Liver (tissue), 9 donors: ENCODE measurements around the gene C10orf67. TPM values are rescaled to one million over a fixed set of nuclear protein-coding genes. Genes with fewer than 3 reads are reported as not detected.

ENCODE experiments used
- DNase-seq: peaks from one replicate; pipeline ENCODE4 v3.0.0-alpha.2; 2017; ENCODE audit warnings: low spot score
- H3K27ac ChIP-seq, 2 donors: one replicate each; pipeline ENCODE4 v1.7.0; 2013; ENCODE audit warnings: inconsistent platforms in 2 of 2, low read length in 2 of 2, control low read depth in 1 of 2, low read depth in 1 of 2, mild to moderate bottlenecking in 1 of 2
- H3K27me3 ChIP-seq, 4 donors: one replicate each; pipeline versions ENCODE4 v1.6.1 to v1.7.0; 2013; ENCODE audit warnings: low read length in 3 of 4, inconsistent platforms in 1 of 4, mild to moderate bottlenecking in 1 of 4, moderate library complexity in 1 of 4; ENCODE audit not compliant: control insufficient read depth in 4 of 4, insufficient read depth in 4 of 4
- H3K36me3 ChIP-seq, 4 donors: one replicate each; pipeline versions ENCODE4 v1.6.1 to v1.7.0; 2013; ENCODE audit warnings: low read length in 3 of 4, mild to moderate bottlenecking in 3 of 4, low read depth in 1 of 4, moderate library complexity in 1 of 4; ENCODE audit not compliant: control insufficient read depth in 4 of 4, insufficient read depth in 3 of 4
- H3K4me1 ChIP-seq, 4 donors: one replicate each; pipeline versions ENCODE4 v1.6.1 to v1.7.0; 2013; ENCODE audit warnings: low read length in 3 of 4, mild to moderate bottlenecking in 3 of 4, moderate library complexity in 1 of 4; ENCODE audit not compliant: control insufficient read depth in 4 of 4, insufficient read depth in 4 of 4
- H3K4me3 ChIP-seq, 3 donors: one replicate each; pipeline versions ENCODE4 v1.6.1 to v1.7.0; 2013; ENCODE audit warnings: low read length in 3 of 3, control low read depth in 1 of 3, low read depth in 1 of 3, mild to moderate bottlenecking in 1 of 3
- H3K9ac ChIP-seq, 2 donors: one replicate each; pipeline ENCODE4 v1.7.0; 2013; ENCODE audit warnings: low read length in 2 of 2, mild to moderate bottlenecking in 2 of 2, moderate library complexity in 2 of 2, control low read depth in 1 of 2, low read depth in 1 of 2
- H3K9me3 ChIP-seq, 4 donors: one replicate each; pipeline versions ENCODE4 v1.6.1 to v1.7.0; 2013; ENCODE audit warnings: low read length in 3 of 4; ENCODE audit not compliant: control insufficient read depth in 4 of 4
- ATF3 ChIP-seq: IDR thresholded peaks from 2 replicates; pipeline ENCODE4 v1.6.1; 2016; ENCODE audit warnings: antibody characterized with exemption
- CTCF ChIP-seq: fragments of 150-350 bp; IDR thresholded peaks from 2 replicates; pipeline ENCODE4 v1.5.1; 2017; ENCODE audit warnings: improper control_type of control experiment, low read depth, low read length; ENCODE audit not compliant: missing input control
- EGR1 ChIP-seq, 2 donors: IDR thresholded peaks; 2 replicates each; pipeline ENCODE4 v1.6.1; 2016 to 2018; ENCODE audit warnings: antibody characterized with exemption in 2 of 2, low read depth in 2 of 2
- FOXA1 ChIP-seq: IDR thresholded peaks from 2 replicates; pipeline ENCODE4 v1.6.1; 2016; ENCODE audit warnings: antibody characterized with exemption
- FOXA2 ChIP-seq: IDR thresholded peaks from 2 replicates; pipeline ENCODE4 v1.6.1; 2016; ENCODE audit warnings: antibody characterized with exemption
- GABPA ChIP-seq, 2 donors: IDR thresholded peaks in 1 of 2; conservative IDR thresholded peaks in 1 of 2; 2 replicates each; pipeline ENCODE4 v1.6.1; 2016; ENCODE audit warnings: antibody characterized with exemption in 2 of 2, mild to moderate bottlenecking in 1 of 2, moderate library complexity in 1 of 2
- JUND ChIP-seq, 2 donors: IDR thresholded peaks; 2 replicates each; pipeline ENCODE4 v1.6.1; 2016; ENCODE audit warnings: antibody characterized with exemption in 2 of 2
- MAX ChIP-seq: IDR thresholded peaks from 2 replicates; pipeline ENCODE4 v1.6.1; 2016; ENCODE audit warnings: antibody characterized with exemption
- NR2F2 ChIP-seq: IDR thresholded peaks from 2 replicates; pipeline ENCODE4 v1.6.1; 2016; ENCODE audit warnings: antibody characterized with exemption
- RAD21 ChIP-seq, 2 donors: IDR thresholded peaks; 2 replicates each; pipeline ENCODE4 v1.6.1; 2016; ENCODE audit warnings: antibody characterized with exemption in 2 of 2, mild to moderate bottlenecking in 2 of 2
- REST ChIP-seq: IDR thresholded peaks from 2 replicates; pipeline ENCODE4 v1.6.1; 2016; ENCODE audit warnings: antibody characterized with exemption, mild to moderate bottlenecking
- RXRA ChIP-seq, 2 donors: IDR thresholded peaks; 2 replicates each; pipeline ENCODE4 v1.6.1; 2017 to 2018; ENCODE audit warnings: antibody characterized with exemption in 2 of 2, mild to moderate bottlenecking in 1 of 2
- SP1 ChIP-seq: IDR thresholded peaks from 2 replicates; pipeline ENCODE4 v1.6.1; 2018; ENCODE audit warnings: antibody characterized with exemption, mild to moderate bottlenecking
- TAF1 ChIP-seq: conservative IDR thresholded peaks from 2 replicates; pipeline ENCODE4 v1.6.1; 2016; ENCODE audit warnings: antibody characterized with exemption, mild to moderate bottlenecking
- YY1 ChIP-seq: IDR thresholded peaks from 2 replicates; pipeline ENCODE4 v1.6.1; 2016; ENCODE audit warnings: antibody characterized with exemption, mild to moderate bottlenecking
- ZBTB33 ChIP-seq: IDR thresholded peaks from 2 replicates; pipeline ENCODE4 v1.6.1; 2016; ENCODE audit warnings: antibody characterized with exemption
- WGBS: extraction: QIAGEN DNeasy Blood & Tissue Kit; methylation state at CpG from one replicate; pipeline ENCODE4 v1.1.7; 2013; 5-methylcytosine and 5-hydroxymethylcytosine counted together
- polyA plus RNA-seq, 2 donors: library from polyadenylated mRNA; stranded (reverse) in 1 of 2; unstranded in 1 of 2; fragments of 200-250 nt in 1 of 2; fragments of >200 nt in 1 of 2; fragmentation: Nextera tagmentation in 1 of 2; extraction: Ambion mirVana in 1 of 2; gene quantifications; one replicate each; pipeline versions ENCODE4 v1.2.1 to v1.2.3, GENCODE V29; 2013 to 2015
- total RNA-seq, 2 donors: library from RNA; depleted of rRNA; stranded (reverse); fragments of >200 nt; gene quantifications; one replicate each; pipeline ENCODE4 v1.2.3, GENCODE V29; 2014
- donor health status: healthy.
- donor health status: healthy.
- donor health status: healthy.
- donor health status: healthy.
- donor health status: healthy.

C10orf67 gene
- total and polyA plus RNA-seq, 4 donors = 0.02 TPM; not detected in 3

GRCh38 chr10:23384364-23384763 lies 39.8 kb upstream of the C10orf67 start (continued):
- TF ChIP-seq ATF3 (no peak), JUND (IDR thresholded peaks at IDR 0.05) (no peak), EGR1 (IDR thresholded peaks at IDR 0.05; ENCODE audit: low read depth in 2 of 2) (no peak), RXRA (IDR thresholded peaks at IDR 0.05) (no peak), YY1 (no peak)

- WGBS = 88% methylated on average over 2 of the region's 2 CpGs
- H3K36me3 ChIP-seq = no peaks in the 10 kb centered on the region
- no peak overlapping the region for H3K27ac ChIP-seq
- no peak overlapping the region for H3K9ac ChIP-seq
- no peaks in the 10 kb centered on the region for H3K27me3 ChIP-seq
- no peaks in the 10 kb centered on the region for H3K4me1 ChIP-seq
- no peak for DNase-seq
- TF ChIP-seq ATF3 (no peak), TAF1 (no peak), GABPA (IDR thresholded peaks at IDR 0.05 in 1 of 2, conservative IDR thresholded peaks at IDR 0.05 in 1 of 2) (no peak), ZBTB33 (no peak), FOXA2 (no peak), CTCF (no peak), RAD21 (IDR thresholded peaks at IDR 0.05) (no peak), JUND (IDR thresholded peaks at IDR 0.05) (no peak), MAX (no peak), FOXA1 (no peak), REST (no peak), SP1 (no peak), NR2F2 (no peak)
- H3K9me3 ChIP-seq = no peaks in the 10 kb centered on the region
- no peak overlapping the region for H3K4me3 ChIP-seq
Observed at GRCh38 chr10:23383637-23384036, 39.0 kb upstream of the C10orf67 start.
